ENCODE results near the gene FBXL4. TPM values are rescaled to one million over a fixed set of nuclear protein-coding genes. Genes with fewer than 3 reads are reported as not detected.

Gene FBXL4
- total and polyA plus RNA-seq, 2 of the 8 experiments (the other 6 are each of a cell fraction or from before 2014, with no cell fraction given) = 6.9 to 13.8 TPM

DNA sequence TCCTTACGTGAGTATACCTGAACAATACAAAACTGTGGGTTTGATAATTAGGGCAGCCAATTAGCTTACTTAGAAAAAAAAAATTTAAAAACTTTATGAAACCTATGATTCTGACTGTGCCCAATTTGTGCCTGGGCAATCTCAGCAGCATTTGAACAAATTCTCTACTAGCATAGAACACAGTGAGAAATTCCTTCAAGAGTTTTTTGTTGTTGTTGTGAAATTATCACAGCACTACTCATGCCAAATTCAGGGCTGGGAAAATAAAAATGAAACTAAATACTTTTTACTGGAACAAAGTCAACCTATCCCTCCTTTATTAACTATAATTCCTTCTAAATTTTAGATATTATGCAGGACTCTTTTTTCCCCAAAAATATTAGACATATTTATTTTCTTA, 70.5 kb downstream of the FBXL4 start:
- H3K4me2 ChIP-seq (ENCODE audit: insufficient read depth in 1 of 2, low read depth in 2 of 2, low read length in 2 of 2) = no peak overlapping the region
- H3K4ac ChIP-seq (replicated peaks; ENCODE audit: insufficient read length, low read depth, low read length) = no peak overlapping the region
- H3K27ac ChIP-seq (ENCODE audit: low read depth, low read length) = no peak overlapping the region
- no peak overlapping the region for H4K8ac ChIP-seq (ENCODE audit: extremely low read depth, insufficient read depth, low read length)
- CTCF ChIA-PET (ENCODE audit: partially characterized antibody) = no interaction called here
- no peak overlapping the region for H3K23ac ChIP-seq (ENCODE audit: insufficient read length)
- H3K79me1 ChIP-seq (ENCODE audit: low read depth, low read length) = no peaks in the 10 kb centered on the region
- H3K18ac ChIP-seq (ENCODE audit: extremely low read depth, low read length) = no peak overlapping the region
- no peak overlapping the region for H3K56ac ChIP-seq (replicated peaks; ENCODE audit: insufficient read length, low read depth, low read length)
- no peak overlapping the region for H2BK120ac ChIP-seq (replicated peaks; ENCODE audit: low read depth, low read length)
- no peak overlapping the region for H4K5ac ChIP-seq (ENCODE audit: insufficient read length, low read depth, low read length)
- FAIRE-seq (no peak), DNase-seq (ENCODE audit: low read depth in 1 of 2, low spot score in 2 of 2) (no peak)
- no peak overlapping the region for H4K91ac ChIP-seq (replicated peaks; ENCODE audit: insufficient read length, low read length)
- no peak overlapping the region for H2BK20ac ChIP-seq (ENCODE audit: low read length)
- no peak overlapping the region for H2AFZ ChIP-seq (ENCODE audit: low read length)
- no peak overlapping the region for H2BK15ac ChIP-seq (ENCODE audit: low read length)
- H3K79me2 ChIP-seq (ENCODE audit: control insufficient read depth in 1 of 2, insufficient read depth in 2 of 2, low read length in 2 of 2) = no peaks in the 10 kb centered on the region
- H3K27me3 ChIP-seq (replicated peaks in 1 of 4; ENCODE audit: control insufficient read depth in 3 of 4, extremely low read depth in 1 of 4, insufficient read depth in 3 of 4, low read length in 3 of 4) = no peaks in the 10 kb centered on the region
- no peaks in the 10 kb centered on the region for H4K20me1 ChIP-seq (replicated peaks in 1 of 2; ENCODE audit: control insufficient read depth in 1 of 2, insufficient read depth in 2 of 2, low read length in 2 of 2)
- no peak overlapping the region for H3K14ac ChIP-seq (ENCODE audit: insufficient read length)
- no peak overlapping the region for H2BK5ac ChIP-seq (ENCODE audit: low read depth, low read length)
- no peaks in the 10 kb centered on the region; the same call in 1 of the 2 replicates for H3K23me2 ChIP-seq (ENCODE audit: low read depth, low read length)
- H2BK12ac ChIP-seq (ENCODE audit: low read depth, low read length) = no peak overlapping the region
- 0% methylated on average over 1 of the region's 1 CpG; no CpG with 5 or more reads in 1 of the 2 experiments for WGBS, 2 experiments (ENCODE audit: extremely low coverage in 1 of 2, insufficient coverage in 1 of 2, insufficient read length in 1 of 2, insufficient replicate concordance in 2 of 2, low coverage in 1 of 2, low lambda C conversion rate in 2 of 2, missing lambda C conversion rate in 1 of 2)
- H3K4me3 ChIP-seq (ENCODE audit: extremely low read depth in 1 of 4, insufficient read depth in 2 of 4, low read depth in 3 of 4, low read length in 4 of 4) = no peak overlapping the region
- no peaks in the 10 kb centered on the region for H3K9me3 ChIP-seq (ENCODE audit: insufficient read depth in 2 of 2, low read depth in 1 of 2, low read length in 1 of 2)
- no peaks in the 10 kb centered on the region for H3K36me3 ChIP-seq (ENCODE audit: control insufficient read depth in 2 of 4, insufficient read depth in 4 of 4, low read length in 3 of 4)
- no peak overlapping the region for H3K9ac ChIP-seq (replicated peaks in 1 of 4; ENCODE audit: extremely low read depth in 1 of 4, low read depth in 3 of 4, low read length in 3 of 4)
- H3K4me1 ChIP-seq (replicated peaks in 1 of 4; ENCODE audit: control insufficient read depth in 3 of 4, insufficient read depth in 4 of 4, low read length in 3 of 4) = no peaks in the 10 kb centered on the region
- H2AK5ac ChIP-seq (ENCODE audit: low read depth, low read length) = no peak overlapping the region
- POLR2A ChIA-PET (ENCODE audit: partially characterized antibody) = no interaction called here
- TF ChIP-seq SIX5 (IDR thresholded peaks at IDR 0.05; ENCODE audit: low read depth, low read length) (no peak), SRF (IDR thresholded peaks at IDR 0.05; ENCODE audit: low read depth, low read length) (no peak), TEAD4 (IDR thresholded peaks at IDR 0.05; ENCODE audit: low read depth, low read length) (no peak), CBX5 (IDR thresholded peaks at IDR 0.05; ENCODE audit: low read depth, low read length) (no peak), NANOG (IDR thresholded peaks at IDR 0.05; ENCODE audit: insufficient read depth, low read depth, low read length, poor library complexity, severe bottlenecking) (no peak), CHD1 (IDR thresholded peaks at IDR 0.05; ENCODE audit: low read depth, low read length) (no peak), RAD21 (IDR thresholded peaks at IDR 0.05 in 1 of 2, conservative IDR thresholded peaks at IDR 0.05 in 1 of 2; ENCODE audit: low read depth in 2 of 2, low read length in 2 of 2) (no peak), HDAC2 (IDR thresholded peaks at IDR 0.05; ENCODE audit: borderline replicate concordance in 1 of 2, low read depth in 2 of 2, low read length in 2 of 2) (no peak)
- TF ChIP-seq, protein P1, sequence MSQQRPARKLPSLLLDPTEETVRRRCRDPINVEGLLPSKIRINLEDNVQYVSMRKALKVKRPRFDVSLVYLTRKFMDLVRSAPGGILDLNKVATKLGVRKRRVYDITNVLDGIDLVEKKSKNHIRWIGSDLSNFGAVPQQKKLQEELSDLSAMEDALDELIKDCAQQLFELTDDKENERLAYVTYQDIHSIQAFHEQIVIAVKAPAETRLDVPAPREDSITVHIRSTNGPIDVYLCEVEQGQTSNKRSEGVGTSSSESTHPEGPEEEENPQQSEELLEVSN (IDR thresholded peaks at IDR 0.05) = no peak
- TF ChIP-seq, protein P2, sequence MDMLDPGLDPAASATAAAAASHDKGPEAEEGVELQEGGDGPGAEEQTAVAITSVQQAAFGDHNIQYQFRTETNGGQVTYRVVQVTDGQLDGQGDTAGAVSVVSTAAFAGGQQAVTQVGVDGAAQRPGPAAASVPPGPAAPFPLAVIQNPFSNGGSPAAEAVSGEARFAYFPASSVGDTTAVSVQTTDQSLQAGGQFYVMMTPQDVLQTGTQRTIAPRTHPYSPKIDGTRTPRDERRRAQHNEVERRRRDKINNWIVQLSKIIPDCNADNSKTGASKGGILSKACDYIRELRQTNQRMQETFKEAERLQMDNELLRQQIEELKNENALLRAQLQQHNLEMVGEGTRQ (IDR thresholded peaks at IDR 0.05; ENCODE audit: low read length) = no peak

All from H1 (cell line).